Prostate gland (tissue), 2 donors: ENCODE data around the gene GSTM2. TPM values are rescaled to one million over a fixed set of nuclear protein-coding genes. Genes with fewer than 3 reads are reported as not detected.

Experiments
- DNase-seq: peaks from one replicate; pipeline ENCODE4 v3.0.0-alpha.2; 2019; ENCODE audit warnings: low spot score
- H3K27ac ChIP-seq, 2 donors: fragments of 200-600 bp; sonication (generic); 2 replicates each; pipeline ENCODE4 v1.5.1; 2017 to 2019
- H3K27me3 ChIP-seq: fragments of 200-600 bp; sonication (generic); replicated peaks from 2 replicates; pipeline ENCODE4 v1.5.1; 2019; ENCODE audit not compliant: insufficient read depth
- H3K36me3 ChIP-seq, 2 donors: fragments of 200-600 bp; sonication (generic); 1 replicate in 1 of 2; 2 replicates in 1 of 2; pipeline versions ENCODE4 v1.5.1 to v1.8.1; 2017 to 2019
- H3K4me1 ChIP-seq: fragments of 200-600 bp; sonication (generic); replicated peaks from 2 replicates; pipeline ENCODE4 v1.5.1; 2019
- H3K4me3 ChIP-seq, 2 donors: fragments of 200-600 bp; sonication (generic); 2 replicates each; pipeline ENCODE4 v1.5.1; 2017 to 2019
- H3K9me3 ChIP-seq: fragments of 200-600 bp; sonication (generic); 2 replicates; pipeline ENCODE4 v1.5.1; 2017
- CTCF ChIP-seq, 4 experiments: fragments of 200-600 bp in 2 of 4; fragments of 450-650 bp in 2 of 4; sonication (generic) in 2 of 4; IDR thresholded peaks; 1 replicate in 3 of 4; 2 replicates in 1 of 4; pipeline ENCODE4 v1.5.1; 2016 to 2019; ENCODE audit warnings: antibody characterized with exemption in 4 of 4, mild to moderate bottlenecking in 2 of 4, moderate library complexity in 2 of 4
- POLR2A ChIP-seq: fragments of 450-650 bp; IDR thresholded peaks from one replicate; pipeline ENCODE4 v1.6.1; 2016; ENCODE audit warnings: antibody characterized with exemption, mild to moderate bottlenecking
- POLR2AphosphoS5 ChIP-seq: sonication (generic); formaldehyde crosslinking; IDR thresholded peaks from one replicate; pipeline ENCODE4 v1.6.1; 2017; ENCODE audit warnings: antibody characterized with exemption
- WGBS: methylation state at CpG from one replicate; pipeline ENCODE4 v1.1.5; 2018; 5-methylcytosine and 5-hydroxymethylcytosine counted together
- intact Hi-C: fragments of 100-400 bp; cut with DNase I; formaldehyde crosslinking; loops from one replicate; pipeline ENCODE4 v1.14.2; 2022
- total RNA-seq, 2 donors: library from RNA; depleted of rRNA; stranded (reverse); fragments of >200 nt; gene quantifications; one replicate each; pipeline ENCODE4 v1.1.0, GENCODE V29; 2016

The GSTM2 gene
- total RNA-seq, 2 donors from 2014 or later = 47.5 to 79.5 TPM

DNA sequence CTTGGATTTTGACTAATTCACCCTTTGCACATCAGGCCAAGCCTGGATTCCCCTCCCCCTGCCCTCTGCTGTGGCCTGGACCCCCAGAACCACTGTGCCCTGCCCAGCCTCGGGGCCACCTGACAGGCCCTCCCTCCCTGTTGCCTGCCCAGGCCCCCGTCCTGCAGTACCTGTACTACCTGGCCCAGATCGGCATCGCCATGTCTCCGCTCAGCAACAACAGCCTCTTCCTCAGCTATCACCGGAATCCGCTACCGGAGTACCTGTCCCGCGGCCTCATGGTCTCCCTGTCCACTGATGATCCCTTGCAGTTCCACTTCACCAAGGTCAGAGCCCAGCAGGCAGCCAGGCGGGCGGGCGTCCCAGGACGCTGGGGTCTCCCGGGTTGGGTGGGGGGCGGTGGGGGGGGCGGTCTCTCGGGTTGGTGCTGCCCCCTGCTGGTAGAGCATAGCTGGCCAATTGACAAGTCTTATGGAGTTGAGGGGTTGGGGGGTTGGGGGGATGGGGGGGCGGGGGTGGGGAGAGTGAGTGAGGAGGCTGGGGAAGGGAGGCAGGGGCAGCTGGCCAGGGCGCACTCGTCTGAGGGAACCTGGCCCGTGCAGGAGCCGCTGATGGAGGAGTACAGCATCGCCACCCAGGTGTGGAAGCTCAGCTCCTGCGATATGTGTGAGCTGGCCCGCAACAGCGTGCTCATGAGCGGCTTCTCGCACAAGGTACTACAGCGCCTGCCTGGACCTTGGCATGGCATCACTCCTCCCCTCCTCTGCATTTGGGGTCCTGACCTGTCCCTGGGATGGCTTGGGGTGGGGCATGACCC is 37.6 kb upstream of the GSTM2 start:
- intact Hi-C loops = loop anchor here (5.0 kb wide), 1 partner anchor 83 kb away; the partner anchor contains the start of gene GNAI3
- Histone ChIP-seq H3K9me3 (no peaks in the 10 kb centered on the region), H3K27ac (no peak overlapping the region), H3K27me3 (no peaks in the 10 kb centered on the region), H3K4me1 (peaks cover 14% of the 10 kb centered on the region), H3K4me3 (no peak overlapping the region), H3K36me3 (no peaks in the 10 kb centered on the region)
- DNase-seq = peak; percentile 3
- 90% methylated on average over 22 of the region's 30 CpGs for WGBS
- TF ChIP-seq POLR2AphosphoS5 (no peak), CTCF (IDR thresholded peaks at IDR 0.05) (peak in 2 of 4 experiments; percentile 7 to 30), POLR2A (no peak)

DNA sequence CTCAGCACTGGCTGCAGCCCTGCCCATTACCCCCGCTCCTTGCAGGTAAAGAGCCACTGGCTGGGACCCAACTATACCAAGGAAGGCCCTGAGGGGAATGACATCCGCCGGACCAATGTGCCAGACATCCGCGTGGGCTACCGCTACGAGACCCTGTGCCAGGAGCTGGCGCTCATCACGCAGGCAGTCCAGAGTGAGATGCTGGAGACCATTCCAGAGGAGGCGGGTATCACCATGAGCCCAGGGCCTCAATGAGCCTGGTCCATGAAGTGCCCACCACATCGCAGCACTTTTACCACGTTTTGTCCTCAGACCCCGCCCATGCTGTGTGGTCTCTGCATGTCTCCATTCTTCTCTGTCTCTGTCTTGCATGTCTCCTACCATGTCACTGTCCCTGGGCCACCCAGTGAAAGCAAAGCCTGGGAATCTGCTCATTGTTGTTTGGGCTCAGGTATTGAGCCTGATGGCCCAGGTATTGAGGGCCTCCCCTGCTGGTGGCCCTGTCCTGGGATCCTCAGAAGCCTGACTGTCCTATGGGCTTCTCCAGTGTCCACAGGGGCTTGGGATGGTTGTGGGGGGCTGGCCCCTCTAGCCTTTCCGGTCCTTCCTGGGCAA is 36.9 kb upstream of the GSTM2 start:
- Histone ChIP-seq H3K27me3 (no peaks in the 10 kb centered on the region), H3K4me1 (peaks cover 14% of the 10 kb centered on the region), H3K4me3 (no peak overlapping the region), H3K36me3 (no peaks in the 10 kb centered on the region), H3K9me3 (no peaks in the 10 kb centered on the region), H3K27ac (peak overlapping the region; percentile 40 to 86)
- intact Hi-C loops = loop anchor here (5.0 kb wide), 1 partner anchor 84 kb away; the partner anchor contains the start of gene GNAI3
- 82% methylated on average over 14 of the region's 14 CpGs for WGBS
- peak; percentile 3 for DNase-seq
- no peak for TF ChIP-seq POLR2A
- no peak for TF ChIP-seq CTCF (IDR thresholded peaks at IDR 0.05)
- TF ChIP-seq POLR2AphosphoS5 = no peak

DNA sequence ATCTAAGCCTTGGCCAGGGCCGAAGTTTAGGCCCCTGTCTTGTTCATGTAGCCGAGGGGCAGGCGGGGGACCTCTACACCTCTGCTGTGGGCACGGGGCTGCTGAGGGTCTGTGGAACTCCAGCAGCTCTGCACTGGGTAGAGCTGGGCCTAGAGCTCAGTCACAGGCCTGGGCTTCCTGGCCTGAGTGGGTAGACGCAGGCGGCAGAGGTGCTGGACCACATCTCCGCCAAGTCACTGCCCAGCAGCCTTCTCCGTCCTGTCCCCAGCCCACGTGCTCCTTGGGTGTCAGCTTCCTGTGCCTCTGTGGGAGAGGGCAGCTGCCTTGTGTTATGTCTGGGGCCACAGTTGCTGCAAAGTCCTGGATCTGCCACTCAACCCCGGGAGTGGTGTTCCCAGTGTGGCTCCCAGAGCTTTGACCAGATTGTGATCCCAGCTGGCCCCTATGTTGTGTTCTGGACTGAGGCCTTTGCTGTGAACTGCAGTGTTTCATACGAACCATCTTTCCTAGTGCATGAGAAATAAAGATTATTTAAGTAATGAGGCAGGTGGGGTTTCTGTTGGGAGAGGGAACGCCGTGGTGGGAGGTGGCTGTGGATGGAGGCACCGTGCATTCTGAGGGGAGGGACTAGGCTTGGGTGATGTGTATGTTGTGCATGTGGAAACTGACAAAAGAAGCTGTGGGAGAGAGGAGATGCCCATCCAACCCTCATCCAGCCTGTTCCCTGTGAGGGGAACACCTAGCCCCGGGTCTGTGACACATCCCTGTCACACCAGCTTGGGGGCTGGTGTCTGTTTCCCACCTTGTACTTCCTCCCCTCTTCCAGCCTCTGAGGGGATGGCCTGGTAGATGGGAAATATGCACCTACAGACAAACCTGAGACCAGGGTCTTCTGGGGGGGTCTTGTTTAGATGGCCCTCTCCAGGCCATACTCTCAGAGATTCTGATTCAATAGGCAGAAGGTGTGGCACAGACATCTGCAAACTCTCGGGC is 36.0 kb upstream of the GSTM2 start:
- 58% methylated on average over 16 of the region's 16 CpGs for WGBS
- Histone ChIP-seq H3K36me3 (no peaks in the 10 kb centered on the region), H3K4me1 (peaks cover 14% of the 10 kb centered on the region), H3K9me3 (no peaks in the 10 kb centered on the region), H3K4me3 (no peak overlapping the region), H3K27me3 (no peaks in the 10 kb centered on the region), H3K27ac (peak overlapping the region; percentile 82 to 86)
- TF ChIP-seq POLR2AphosphoS5 (no peak), CTCF (IDR thresholded peaks at IDR 0.05) (no peak), POLR2A (no peak)
- DNase-seq = peak; percentile 3
- intact Hi-C loops = loop anchor here (5.0 kb wide), 1 partner anchor 85 kb away; the partner anchor contains the start of gene GNAI3

DNA sequence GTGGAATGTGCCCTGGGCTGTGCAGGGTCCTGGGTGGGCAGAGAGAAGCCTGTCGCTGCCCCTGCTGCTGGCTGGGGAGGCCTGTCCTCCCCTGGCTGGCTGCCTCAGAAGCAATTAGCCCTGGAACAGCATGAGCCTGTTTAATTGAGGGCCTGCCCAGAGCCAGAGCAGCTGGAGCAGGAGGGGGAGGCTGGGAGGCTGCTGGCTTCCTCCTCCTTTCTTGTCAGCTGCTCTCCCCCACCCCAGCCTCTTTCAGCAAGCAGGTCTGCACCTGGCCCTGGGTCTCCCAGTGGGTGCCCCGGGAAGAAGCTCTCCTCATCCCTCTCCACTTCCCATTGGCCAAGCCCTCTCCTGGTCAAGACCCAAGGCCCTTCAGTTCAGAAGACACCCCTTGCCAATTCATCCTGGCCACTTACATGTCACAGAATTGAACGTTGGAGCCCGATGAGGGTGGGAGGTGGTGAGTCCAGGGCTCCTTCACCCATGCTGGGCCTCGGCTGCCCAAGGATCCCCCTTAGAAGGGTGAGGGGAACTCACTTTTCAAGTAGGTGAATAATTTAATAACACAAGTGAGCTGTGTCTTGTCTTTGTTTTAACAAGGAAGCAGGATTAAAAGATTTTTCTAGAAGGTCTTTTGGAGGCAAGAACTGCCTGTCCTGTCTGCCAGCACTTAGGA is 35.0 kb upstream of the GSTM2 start:
- H3K4me1 ChIP-seq = peaks cover 14% of the 10 kb centered on the region
- peak overlapping the region; percentile 82 to 86 for H3K27ac ChIP-seq
- no peaks in the 10 kb centered on the region for H3K36me3 ChIP-seq
- no peaks in the 10 kb centered on the region for H3K27me3 ChIP-seq
- no peaks in the 10 kb centered on the region for H3K9me3 ChIP-seq
- intact Hi-C loops = loop anchor here (5.0 kb wide), 1 partner anchor 86 kb away; the partner anchor contains the start of gene GNAI3
- peak; percentile 74 for DNase-seq
- H3K4me3 ChIP-seq = no peak overlapping the region
- no peak for TF ChIP-seq POLR2A
- peak; percentile 79 for TF ChIP-seq POLR2AphosphoS5
- WGBS = 10% methylated on average over 5 of the region's 5 CpGs
